HG03575 (cell line): Measurements from ENCODE around the gene RNASEH2C.
"Not testable (repeated sequence)": the region's sequence is repeated elsewhere in the genome, so short reads cannot be mapped to it uniquely, and the experiment has no call there.

Experiments
- ATAC-seq: cut with Tn5 transposase; IDR thresholded peaks from one replicate; pipeline ENCODE4 v1.9.1; 2021; ENCODE audit not compliant: unreplicated experiment, insufficient number of reproducible peaks, low FRiP score; ENCODE audit errors: extremely low read depth

RNASEH2C gene

DNA sequence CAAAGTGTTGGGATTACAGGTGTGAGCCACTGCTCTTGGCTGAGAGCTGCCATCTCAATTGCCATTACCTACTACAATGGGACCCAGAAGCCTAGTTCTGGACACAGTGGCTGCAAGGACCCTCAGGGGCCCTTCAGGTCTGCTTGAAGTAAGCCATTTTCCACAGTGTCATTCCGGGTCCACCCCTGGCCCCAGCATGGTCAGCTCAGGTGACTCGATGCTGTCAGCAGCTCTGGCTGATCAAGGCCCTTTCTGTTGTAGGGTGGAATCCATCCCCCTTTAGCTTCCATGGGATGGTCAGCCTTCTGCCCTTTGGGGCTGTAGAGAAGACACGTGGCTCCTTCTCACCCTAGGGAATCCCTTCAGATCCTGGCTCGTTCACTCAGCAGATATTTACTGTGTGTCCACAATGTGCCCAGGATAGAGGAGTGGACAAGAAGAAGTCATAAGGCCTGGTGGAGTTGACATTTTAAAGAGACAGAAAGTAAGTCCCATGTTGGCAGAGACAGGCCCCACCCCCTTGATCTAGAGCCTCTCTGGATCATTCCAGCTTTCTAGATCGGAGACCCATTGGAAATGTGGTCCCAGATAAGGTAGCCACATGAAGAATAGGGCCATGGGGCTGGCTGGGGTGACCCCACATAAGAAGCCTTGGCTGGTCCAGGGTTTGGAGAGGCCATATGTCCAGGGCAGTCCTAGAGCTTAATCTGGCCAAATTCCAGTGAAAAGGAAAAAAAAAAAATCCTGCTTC is 23.6 kb downstream of the RNASEH2C start:
- no peak for ATAC-seq

GRCh38 chr11:65695459-65696241 is 24.9 kb downstream of the RNASEH2C start:
- ATAC-seq = no peak

DNA sequence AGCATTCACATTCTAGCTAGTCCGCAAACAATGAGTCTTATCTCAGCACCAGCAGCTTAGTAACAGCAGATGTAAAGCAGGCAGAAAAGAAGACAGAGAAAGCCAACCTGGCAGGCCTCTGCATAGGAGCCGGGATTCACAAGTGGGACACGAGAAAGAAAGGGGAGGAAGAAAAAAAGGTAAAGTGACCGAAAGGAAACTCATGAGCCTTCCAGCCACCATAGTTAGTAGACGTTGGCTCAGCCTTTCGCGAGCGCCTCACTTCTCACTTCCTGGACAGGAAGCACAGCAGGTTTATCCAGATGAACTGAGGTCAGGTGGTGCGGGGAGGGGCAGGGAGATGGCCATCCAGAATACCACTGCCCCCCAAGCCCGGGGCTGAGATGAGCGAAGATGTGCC is 28.2 kb downstream of the RNASEH2C start:
- no peak for ATAC-seq

GRCh38 chr11:65691847-65692246 is 28.8 kb downstream of the RNASEH2C start:
- ATAC-seq = not testable (repeated sequence)

DNA sequence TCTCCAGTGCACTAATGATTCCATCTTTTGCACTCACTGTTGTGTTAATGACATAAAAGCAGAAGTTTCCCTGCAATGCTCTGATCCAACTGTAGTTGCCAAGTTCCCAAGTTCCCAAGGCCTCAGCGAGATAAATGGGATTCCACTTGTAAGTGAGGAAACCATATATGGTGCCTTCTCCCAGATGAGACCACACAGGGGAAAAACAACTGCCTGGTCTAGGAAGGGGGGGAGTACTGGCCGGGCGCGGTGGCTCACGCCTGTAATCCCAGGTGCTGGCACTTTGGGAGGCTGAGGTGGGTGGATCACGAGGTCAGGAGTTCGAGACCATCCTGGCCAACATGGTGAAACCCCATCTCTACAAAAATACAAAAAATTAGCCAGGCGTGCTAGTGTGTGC is 34.6 kb downstream of the RNASEH2C start:
- no peak for ATAC-seq

DNA sequence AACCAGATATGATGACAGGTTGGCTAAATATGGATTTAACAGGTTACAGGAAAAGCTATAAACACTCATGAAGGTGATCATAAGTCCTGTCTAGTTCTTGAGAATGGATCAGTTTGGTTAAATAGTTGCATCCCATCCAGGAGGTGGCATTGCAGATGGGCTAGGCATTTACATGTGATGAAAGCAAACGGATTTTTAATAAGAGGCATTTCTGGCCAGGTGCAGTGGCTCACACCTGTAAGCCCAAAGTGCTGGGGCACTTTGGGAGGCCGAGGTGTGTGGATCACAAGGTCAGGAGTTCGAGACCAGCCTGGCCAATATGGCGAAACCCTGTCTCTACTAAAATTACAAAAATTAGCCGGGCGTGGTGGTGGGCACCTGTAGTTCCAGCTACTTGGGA is 37.1 kb downstream of the RNASEH2C start:
- ATAC-seq = not testable (repeated sequence)

DNA sequence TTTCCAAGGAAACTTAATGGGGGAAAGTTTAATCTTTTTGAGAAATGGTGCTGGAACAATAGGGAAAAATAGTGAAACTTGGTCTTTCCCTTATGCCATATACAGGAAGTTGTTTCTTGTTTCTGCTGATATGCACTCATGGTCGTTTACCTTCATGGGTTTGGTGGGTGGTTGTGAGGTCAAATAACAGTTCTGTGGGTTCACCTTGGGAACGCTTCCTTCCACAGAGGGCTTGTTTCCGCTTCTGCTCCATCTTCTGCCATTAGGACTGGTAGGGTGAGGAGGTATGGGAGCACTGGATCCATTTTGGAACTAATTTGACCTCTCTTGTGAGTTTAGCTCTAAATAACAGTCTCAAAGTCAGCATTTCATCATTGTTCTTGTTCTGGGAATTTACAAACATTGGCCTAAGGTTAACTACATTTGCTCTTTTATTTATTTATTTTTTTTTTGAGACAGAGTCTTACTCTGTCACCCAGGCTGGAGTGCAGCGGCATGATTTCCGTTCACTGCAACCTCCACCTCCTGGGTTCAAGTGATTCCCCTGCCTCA is 40.3 kb downstream of the RNASEH2C start:
- no peak for ATAC-seq

- no peak for ATAC-seq
Measured at GRCh38 chr11:65672982-65673381, 47.6 kb downstream of the RNASEH2C start.

DNA sequence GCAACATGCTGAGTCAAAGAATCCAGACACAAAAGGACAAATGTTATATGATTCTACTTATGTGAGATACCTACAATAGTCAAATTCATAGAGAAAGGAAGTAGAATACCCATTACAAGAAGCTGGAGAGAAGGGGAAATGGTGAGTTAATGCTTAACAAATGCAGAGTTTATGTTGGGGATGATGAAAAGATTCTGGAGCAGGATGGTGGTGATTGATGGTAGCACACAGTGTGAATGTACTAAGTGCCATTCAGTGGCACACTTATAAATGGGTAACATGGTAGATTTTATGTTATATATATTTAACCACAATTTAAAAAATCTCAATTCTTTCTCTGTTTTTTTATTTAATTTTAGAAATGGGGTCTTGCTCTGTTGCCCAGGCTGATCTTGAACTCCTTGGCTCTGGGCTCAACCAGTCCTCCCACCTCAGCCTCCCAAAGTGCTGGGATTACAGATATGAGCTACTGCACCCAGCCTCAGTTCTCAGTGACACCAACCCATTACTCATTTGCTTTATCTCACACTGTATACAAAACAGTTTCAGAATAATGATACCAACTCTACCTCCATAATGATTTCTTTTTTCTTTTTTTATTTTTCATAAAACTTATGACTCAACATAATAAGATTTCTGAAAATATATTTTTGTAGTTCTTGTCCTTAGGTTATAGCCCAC is 48.3 kb downstream of the RNASEH2C start:
- ATAC-seq = no peak
